Ishikawa (cell line): ENCODE results near the gene ARHGEF40.

ENCODE experiments used
- CEBPB ChIP-seq: IDR thresholded peaks from 2 replicates; pipeline ENCODE4 v1.6.1; 2012
- CREB1 ChIP-seq: IDR thresholded peaks from 2 replicates; pipeline ENCODE4 v1.6.1; 2012; ENCODE audit warnings: low read depth
- EGR1 ChIP-seq: IDR thresholded peaks from 2 replicates; pipeline ENCODE4 v1.6.1; 2012
- EP300 ChIP-seq: IDR thresholded peaks from 2 replicates; pipeline ENCODE4 v1.6.1; 2012; ENCODE audit warnings: borderline replicate concordance
- NFIC ChIP-seq: IDR thresholded peaks from 2 replicates; pipeline ENCODE4 v1.6.1; 2012
- RAD21 ChIP-seq: IDR thresholded peaks from 2 replicates; pipeline ENCODE4 v1.6.1; 2012; ENCODE audit warnings: low read depth
- TAF1 ChIP-seq: IDR thresholded peaks from 2 replicates; pipeline ENCODE4 v1.6.1; 2012; ENCODE audit warnings: low read depth, mild to moderate bottlenecking
- TCF12 ChIP-seq: IDR thresholded peaks from 2 replicates; pipeline ENCODE4 v1.6.1; 2012; ENCODE audit warnings: low read depth
- TEAD4 ChIP-seq: IDR thresholded peaks from 2 replicates; pipeline ENCODE4 v1.6.1; 2012
- TF ChIP-seq, protein P1 (sequence below): IDR thresholded peaks from 2 replicates; pipeline ENCODE4 v1.6.1; 2012
- TF ChIP-seq, protein P2 (sequence below): IDR thresholded peaks from 2 replicates; pipeline ENCODE4 v1.6.1; 2012; ENCODE audit warnings: low read depth, mild to moderate bottlenecking

DNA sequence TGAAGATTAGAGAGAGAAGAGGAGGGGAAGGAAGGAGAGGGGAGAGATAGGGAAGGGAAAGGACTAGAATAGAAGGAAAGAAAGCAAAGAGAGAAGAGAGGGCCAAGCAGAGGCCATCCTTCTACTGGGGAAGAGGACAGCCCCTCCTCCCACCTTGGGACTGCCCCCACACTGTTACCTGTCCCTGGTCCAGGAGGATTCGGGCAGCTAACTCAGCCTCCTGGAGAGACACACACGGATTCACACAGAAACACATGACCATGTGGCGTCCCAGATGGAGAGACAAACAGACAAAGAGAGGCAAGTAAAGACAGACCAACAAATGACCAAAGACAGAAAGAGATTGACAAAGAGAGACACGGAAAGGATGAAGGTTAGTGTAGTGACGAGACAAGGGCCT is 47.4 kb upstream of the ARHGEF40 start:
- no peak for TF ChIP-seq RAD21
- TF ChIP-seq EP300: no peak
- TF ChIP-seq NFIC: no peak
- TF ChIP-seq TCF12: no peak
- TF ChIP-seq, protein P1, sequence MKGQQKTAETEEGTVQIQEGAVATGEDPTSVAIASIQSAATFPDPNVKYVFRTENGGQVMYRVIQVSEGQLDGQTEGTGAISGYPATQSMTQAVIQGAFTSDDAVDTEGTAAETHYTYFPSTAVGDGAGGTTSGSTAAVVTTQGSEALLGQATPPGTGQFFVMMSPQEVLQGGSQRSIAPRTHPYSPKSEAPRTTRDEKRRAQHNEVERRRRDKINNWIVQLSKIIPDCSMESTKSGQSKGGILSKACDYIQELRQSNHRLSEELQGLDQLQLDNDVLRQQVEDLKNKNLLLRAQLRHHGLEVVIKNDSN: no peak
- TF ChIP-seq CREB1: no peak
- no peak for TF ChIP-seq CEBPB
- no peak for TF ChIP-seq TAF1
- TF ChIP-seq EGR1: no peak
- TF ChIP-seq, protein P2, sequence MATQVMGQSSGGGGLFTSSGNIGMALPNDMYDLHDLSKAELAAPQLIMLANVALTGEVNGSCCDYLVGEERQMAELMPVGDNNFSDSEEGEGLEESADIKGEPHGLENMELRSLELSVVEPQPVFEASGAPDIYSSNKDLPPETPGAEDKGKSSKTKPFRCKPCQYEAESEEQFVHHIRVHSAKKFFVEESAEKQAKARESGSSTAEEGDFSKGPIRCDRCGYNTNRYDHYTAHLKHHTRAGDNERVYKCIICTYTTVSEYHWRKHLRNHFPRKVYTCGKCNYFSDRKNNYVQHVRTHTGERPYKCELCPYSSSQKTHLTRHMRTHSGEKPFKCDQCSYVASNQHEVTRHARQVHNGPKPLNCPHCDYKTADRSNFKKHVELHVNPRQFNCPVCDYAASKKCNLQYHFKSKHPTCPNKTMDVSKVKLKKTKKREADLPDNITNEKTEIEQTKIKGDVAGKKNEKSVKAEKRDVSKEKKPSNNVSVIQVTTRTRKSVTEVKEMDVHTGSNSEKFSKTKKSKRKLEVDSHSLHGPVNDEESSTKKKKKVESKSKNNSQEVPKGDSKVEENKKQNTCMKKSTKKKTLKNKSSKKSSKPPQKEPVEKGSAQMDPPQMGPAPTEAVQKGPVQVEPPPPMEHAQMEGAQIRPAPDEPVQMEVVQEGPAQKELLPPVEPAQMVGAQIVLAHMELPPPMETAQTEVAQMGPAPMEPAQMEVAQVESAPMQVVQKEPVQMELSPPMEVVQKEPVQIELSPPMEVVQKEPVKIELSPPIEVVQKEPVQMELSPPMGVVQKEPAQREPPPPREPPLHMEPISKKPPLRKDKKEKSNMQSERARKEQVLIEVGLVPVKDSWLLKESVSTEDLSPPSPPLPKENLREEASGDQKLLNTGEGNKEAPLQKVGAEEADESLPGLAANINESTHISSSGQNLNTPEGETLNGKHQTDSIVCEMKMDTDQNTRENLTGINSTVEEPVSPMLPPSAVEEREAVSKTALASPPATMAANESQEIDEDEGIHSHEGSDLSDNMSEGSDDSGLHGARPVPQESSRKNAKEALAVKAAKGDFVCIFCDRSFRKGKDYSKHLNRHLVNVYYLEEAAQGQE: no peak
- TF ChIP-seq TEAD4: no peak
